ENCODE measurements around the gene PTAR1.

DNA sequence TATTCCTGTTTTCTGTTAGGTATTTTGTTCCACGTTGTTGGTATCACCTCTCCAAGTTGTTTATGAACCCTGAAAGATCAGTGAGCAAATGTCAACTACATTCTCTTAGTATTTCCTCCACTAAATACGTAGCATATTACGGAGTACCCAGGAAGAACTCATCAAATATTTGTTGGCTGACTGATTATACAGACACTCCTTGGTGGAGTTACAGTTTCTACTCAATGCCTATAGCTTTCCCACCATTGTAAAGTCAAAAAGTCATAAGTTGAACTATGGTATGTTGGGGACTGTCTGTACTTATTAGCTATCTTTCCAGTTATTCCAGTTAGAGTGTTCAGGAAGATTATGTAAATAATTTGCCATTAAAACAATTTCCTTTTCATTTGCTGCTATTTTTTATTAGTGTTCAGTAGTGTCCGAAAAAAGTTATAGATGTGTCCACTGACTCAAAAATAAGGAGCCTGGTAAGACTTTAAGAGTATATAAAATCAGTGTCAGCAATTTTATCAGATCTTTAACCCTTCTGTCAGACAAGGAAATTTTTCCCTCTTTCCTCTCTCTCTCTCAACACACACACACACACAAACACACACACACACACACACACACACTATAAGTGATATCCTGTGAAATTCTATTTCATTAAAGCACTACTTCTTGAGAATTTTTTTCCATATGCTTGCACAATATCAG is 80.8 kb downstream of the PTAR1 start:
- TF ChIP-seq, protein P1, sequence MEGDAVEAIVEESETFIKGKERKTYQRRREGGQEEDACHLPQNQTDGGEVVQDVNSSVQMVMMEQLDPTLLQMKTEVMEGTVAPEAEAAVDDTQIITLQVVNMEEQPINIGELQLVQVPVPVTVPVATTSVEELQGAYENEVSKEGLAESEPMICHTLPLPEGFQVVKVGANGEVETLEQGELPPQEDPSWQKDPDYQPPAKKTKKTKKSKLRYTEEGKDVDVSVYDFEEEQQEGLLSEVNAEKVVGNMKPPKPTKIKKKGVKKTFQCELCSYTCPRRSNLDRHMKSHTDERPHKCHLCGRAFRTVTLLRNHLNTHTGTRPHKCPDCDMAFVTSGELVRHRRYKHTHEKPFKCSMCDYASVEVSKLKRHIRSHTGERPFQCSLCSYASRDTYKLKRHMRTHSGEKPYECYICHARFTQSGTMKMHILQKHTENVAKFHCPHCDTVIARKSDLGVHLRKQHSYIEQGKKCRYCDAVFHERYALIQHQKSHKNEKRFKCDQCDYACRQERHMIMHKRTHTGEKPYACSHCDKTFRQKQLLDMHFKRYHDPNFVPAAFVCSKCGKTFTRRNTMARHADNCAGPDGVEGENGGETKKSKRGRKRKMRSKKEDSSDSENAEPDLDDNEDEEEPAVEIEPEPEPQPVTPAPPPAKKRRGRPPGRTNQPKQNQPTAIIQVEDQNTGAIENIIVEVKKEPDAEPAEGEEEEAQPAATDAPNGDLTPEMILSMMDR (IDR thresholded peaks at IDR 0.05), result no peak
- no peak for TF ChIP-seq ZFX (IDR thresholded peaks at IDR 0.05; ENCODE audit: borderline replicate concordance)
